Activated naive CD4-positive, alpha-beta T cell treated with anti-CD3 and anti-CD28 coated beads, Interleukin-2, amount 10 ng/mL, durations not matched to agents 5 hours and 36 hours (primary cell): ENCODE measurements around the gene TPCN2. TPM values are rescaled to one million over a fixed set of nuclear protein-coding genes. Genes with fewer than 3 reads are reported as not detected.

Source experiments
- microRNA-seq: library from miRNA; unstranded; fragments of <30 nt; microRNA quantifications from one replicate; pipeline ENCODE4 v1.2.0, GENCODE V29; 2022; ENCODE audit warnings: borderline microRNAs expressed, borderline replicate concordance
- total RNA-seq, 2 experiments: library from RNA; stranded (reverse); gene quantifications; one replicate each; pipeline ENCODE4 v1.2.3, GENCODE V29; 2021

The TPCN2 gene
- total RNA-seq: 10 to 100 TPM; 23.7 to 24.5 TPM

GRCh38 chr11:69048694-69049489 is at the start of gene TPCN2:
TPCN2 (plus strand) TSS chr11:69048932; CDS start chr11:69048998, 66 bp downstream.

GRCh38 chr11:69013009-69013951 is 35.5 kb upstream of the TPCN2 start, which contains the start of gene MRGPRF:
MRGPRF (minus strand) TSS chr11:69013246; CDS start chr11:69009901, 3,345 bp downstream.

GRCh38 chr11:69155302-69156234 is 106.8 kb downstream of the TPCN2 start, which contains the start of gene SMIM38:
SMIM38 (plus strand) TSS chr11:69155935; CDS start chr11:69157847, 1,912 bp downstream.

Small RNA genes within 50 kb of the gene (microRNA-seq; reads per million reads assigned to microRNA genes)
- gene MIR3164: not detected

Other genes with a start within 250 kb of the TPCN2 start
- 10 to 100 TPM; 46.1 to 46.8 TPM for gene CPT1A, start 207.0 kb upstream of the TPCN2 start, total RNA-seq
- gene MRPL21, start 145.1 kb upstream of the TPCN2 start, total RNA-seq: 10 to 100 TPM; 52.7 to 54.9 TPM
- 10 to 100 TPM; 24.3 to 25.7 TPM for gene IGHMBP2, start 145.0 kb upstream of the TPCN2 start, total RNA-seq
- not detected for gene MRGPRD, start 67.9 kb upstream of the TPCN2 start, total RNA-seq
- not detected for gene MRGPRF, start 35.7 kb upstream of the TPCN2 start, total RNA-seq
- gene SMIM38, start 107.0 kb downstream of the TPCN2 start, total RNA-seq: under 1 TPM in 1 of 2 experiments, not detected in 1; 0.07 TPM
- not detected for gene MYEOV, start 245.2 kb downstream of the TPCN2 start, total RNA-seq